Measurements from ENCODE around the gene INO80. TPM values are rescaled to one million over a fixed set of nuclear protein-coding genes. Genes with fewer than 3 reads are reported as not detected.
"Not testable (repeated sequence)": the region's sequence is repeated elsewhere in the genome, so short reads cannot be mapped to it uniquely, and the experiment has no call there.

The INO80 gene
- total RNA-seq, 6 experiments from 2014 or later: 18.3 to 23.6 (median 19.4) TPM

- Mint-ChIP-seq H3K4me1 (ENCODE audit: low read depth) (peaks cover 19% of the 10 kb centered on the region), H3K27me3 (ENCODE audit: insufficient read depth) (no peaks in the 10 kb centered on the region; the same call in none of the 2 replicates), H3K4me3 (no peak overlapping the region), H3K27ac (no peak overlapping the region), H3K36me3 (ENCODE audit: low read depth) (peaks cover 9% of the 10 kb centered on the region), H3K9me3 (no peaks in the 10 kb centered on the region)
- no peak for TF ChIP-seq CTCF (IDR thresholded peaks at IDR 0.05)
- no peak for DNase-seq
These were observed 152.1 kb downstream of the INO80 start for GRCh38 chr15:40964006-40964405.

GRCh38 chr15:40963201-40963600 is 152.9 kb downstream of the INO80 start:
- peaks cover 19% of the 10 kb centered on the region for H3K4me1 Mint-ChIP-seq (ENCODE audit: low read depth)
- no peak overlapping the region for H3K4me3 Mint-ChIP-seq
- H3K27me3 Mint-ChIP-seq (ENCODE audit: insufficient read depth): peaks cover 2% of the 10 kb centered on the region
- H3K9me3 Mint-ChIP-seq: no peaks in the 10 kb centered on the region
- no peak overlapping the region for H3K27ac Mint-ChIP-seq
- peaks cover 9% of the 10 kb centered on the region for H3K36me3 Mint-ChIP-seq (ENCODE audit: low read depth)
- no peak for DNase-seq
- TF ChIP-seq CTCF (IDR thresholded peaks at IDR 0.05): no peak

- DNase-seq; H3K4me3 Mint-ChIP-seq; H3K27me3 Mint-ChIP-seq (ENCODE audit: insufficient read depth); H3K36me3 Mint-ChIP-seq (ENCODE audit: low read depth); H3K9me3 Mint-ChIP-seq; H3K27ac Mint-ChIP-seq: not testable (repeated sequence)
- peaks cover 19% of the 10 kb centered on the region for H3K4me1 Mint-ChIP-seq (ENCODE audit: low read depth)
These were observed 153.8 kb downstream of the INO80 start for GRCh38 chr15:40962317-40962716.

GRCh38 chr15:40961740-40962139 is 154.3 kb downstream of the INO80 start:
- not testable (repeated sequence) for DNase-seq; H3K27ac Mint-ChIP-seq; H3K9me3 Mint-ChIP-seq; H3K27me3 Mint-ChIP-seq (ENCODE audit: insufficient read depth); H3K36me3 Mint-ChIP-seq (ENCODE audit: low read depth); H3K4me3 Mint-ChIP-seq
- H3K4me1 Mint-ChIP-seq (ENCODE audit: low read depth): peaks cover 18% of the 10 kb centered on the region

- Mint-ChIP-seq H3K4me3 (no peak overlapping the region), H3K36me3 (ENCODE audit: low read depth) (peaks cover 12% of the 10 kb centered on the region), H3K27me3 (ENCODE audit: insufficient read depth) (peaks cover 4% of the 10 kb centered on the region), H3K9me3 (no peaks in the 10 kb centered on the region), H3K27ac (no peak overlapping the region), H3K4me1 (ENCODE audit: low read depth) (peaks cover 19% of the 10 kb centered on the region)
- no peak for DNase-seq
- TF ChIP-seq CTCF (IDR thresholded peaks at IDR 0.05): no peak
These were observed 155.2 kb downstream of the INO80 start for GRCh38 chr15:40960925-40961324.

GRCh38 chr15:40960151-40960885 is 155.8 kb downstream of the INO80 start:
- Mint-ChIP-seq H3K36me3 (ENCODE audit: low read depth) (peaks cover 14% of the 10 kb centered on the region), H3K9me3 (no peaks in the 10 kb centered on the region), H3K4me3 (no peak overlapping the region), H3K27ac (no peak overlapping the region), H3K4me1 (ENCODE audit: low read depth) (peaks cover 22% of the 10 kb centered on the region), H3K27me3 (ENCODE audit: insufficient read depth) (peaks cover 4% of the 10 kb centered on the region)
- DNase-seq: no peak
- no peak for TF ChIP-seq CTCF (IDR thresholded peaks at IDR 0.05)
